ENCODE data around the gene SOX6.

SOX6 gene

GRCh38 chr11:16276251-16276650 lies 80.1 kb downstream of the SOX6 start:
- H3K9me2 ChIP-seq (replicated peaks; ENCODE audit: control insufficient read depth, low read length): no peaks in the 10 kb centered on the region
- no peaks in the 10 kb centered on the region for H3K4me1 ChIP-seq (ENCODE audit: control insufficient read depth, low read length)
- TF ChIP-seq EZH2phosphoT487 (IDR thresholded peaks at IDR 0.05; ENCODE audit: borderline replicate concordance, low read length) (no peak), CTCF (IDR thresholded peaks at IDR 0.05; ENCODE audit: low read depth, low read length, poor library complexity, severe bottlenecking) (no peak)
- no peaks in the 10 kb centered on the region for H3K36me3 ChIP-seq (ENCODE audit: control insufficient read depth, low read length)
- no peak overlapping the region for H3K4me2 ChIP-seq (ENCODE audit: low read length)
- H3K79me2 ChIP-seq (ENCODE audit: control insufficient read depth, low read length): no peaks in the 10 kb centered on the region
- no peaks in the 10 kb centered on the region for H3F3A ChIP-seq (ENCODE audit: control insufficient read depth, insufficient read depth)
- no peaks in the 10 kb centered on the region for H3K27me3 ChIP-seq (ENCODE audit: control insufficient read depth, low read length)
- no peak overlapping the region for H3K27ac ChIP-seq (ENCODE audit: low read depth, low read length)
- no peaks in the 10 kb centered on the region for H3K9me3 ChIP-seq (ENCODE audit: control insufficient read depth, insufficient read depth, low read length)
- no peak overlapping the region for H3K4me3 ChIP-seq (ENCODE audit: low read length)
- no peaks in the 10 kb centered on the region for H4K20me1 ChIP-seq (ENCODE audit: control insufficient read depth, insufficient read depth, low read depth, low read length)

GRCh38 chr11:16271258-16271657 lies 85.1 kb downstream of the SOX6 start:
- H3K27me3 ChIP-seq (ENCODE audit: control insufficient read depth, low read length): no peaks in the 10 kb centered on the region
- TF ChIP-seq EZH2phosphoT487 (IDR thresholded peaks at IDR 0.05; ENCODE audit: borderline replicate concordance, low read length) (no peak), CTCF (IDR thresholded peaks at IDR 0.05; ENCODE audit: low read depth, low read length, poor library complexity, severe bottlenecking) (no peak)

GRCh38 chr11:16266021-16266420 lies 90.3 kb downstream of the SOX6 start:
- no peak overlapping the region for H3K4me3 ChIP-seq (ENCODE audit: low read length)

More at GRCh38 chr11:16271258-16271657, 85.1 kb downstream of the SOX6 start:
- no peaks in the 10 kb centered on the region for H3K36me3 ChIP-seq (ENCODE audit: control insufficient read depth, low read length)
- no peaks in the 10 kb centered on the region for H3K79me2 ChIP-seq (ENCODE audit: control insufficient read depth, low read length)
- no peak overlapping the region for H3K4me2 ChIP-seq (ENCODE audit: low read length)
- no peaks in the 10 kb centered on the region for H3K9me2 ChIP-seq (replicated peaks; ENCODE audit: control insufficient read depth, low read length)
- no peak overlapping the region for H3K27ac ChIP-seq (ENCODE audit: low read depth, low read length)
- no peaks in the 10 kb centered on the region for H3F3A ChIP-seq (ENCODE audit: control insufficient read depth, insufficient read depth)
- H4K20me1 ChIP-seq (ENCODE audit: control insufficient read depth, insufficient read depth, low read depth, low read length): no peaks in the 10 kb centered on the region
- H3K9me3 ChIP-seq (ENCODE audit: control insufficient read depth, insufficient read depth, low read length): no peaks in the 10 kb centered on the region
- no peak overlapping the region for H3K4me3 ChIP-seq (ENCODE audit: low read length)
- H3K4me1 ChIP-seq (ENCODE audit: control insufficient read depth, low read length): no peaks in the 10 kb centered on the region

More at GRCh38 chr11:16266021-16266420, 90.3 kb downstream of the SOX6 start:
- Histone ChIP-seq H3K4me2 (ENCODE audit: low read length) (no peak overlapping the region), H3K79me2 (ENCODE audit: control insufficient read depth, low read length) (no peaks in the 10 kb centered on the region), H3K27me3 (ENCODE audit: control insufficient read depth, low read length) (no peaks in the 10 kb centered on the region), H3K9me3 (ENCODE audit: control insufficient read depth, insufficient read depth, low read length) (no peaks in the 10 kb centered on the region), H3K4me1 (ENCODE audit: control insufficient read depth, low read length) (no peaks in the 10 kb centered on the region), H3K36me3 (ENCODE audit: control insufficient read depth, low read length) (no peaks in the 10 kb centered on the region), H3F3A (ENCODE audit: control insufficient read depth, insufficient read depth) (no peaks in the 10 kb centered on the region), H3K27ac (ENCODE audit: low read depth, low read length) (no peak overlapping the region), H3K9me2 (replicated peaks; ENCODE audit: control insufficient read depth, low read length) (no peaks in the 10 kb centered on the region), H4K20me1 (ENCODE audit: control insufficient read depth, insufficient read depth, low read depth, low read length) (no peaks in the 10 kb centered on the region)
- TF ChIP-seq EZH2phosphoT487 (IDR thresholded peaks at IDR 0.05; ENCODE audit: borderline replicate concordance, low read length) (no peak), CTCF (IDR thresholded peaks at IDR 0.05; ENCODE audit: low read depth, low read length, poor library complexity, severe bottlenecking) (no peak)
